ENCODE measurements around the gene C6orf47. TPM values are rescaled to one million over a fixed set of nuclear protein-coding genes. Genes with fewer than 3 reads are reported as not detected.

C6orf47 gene
- total and polyA plus RNA-seq, 9 donors, result 13.7 to 18.9 (median 14.8) TPM

DNA sequence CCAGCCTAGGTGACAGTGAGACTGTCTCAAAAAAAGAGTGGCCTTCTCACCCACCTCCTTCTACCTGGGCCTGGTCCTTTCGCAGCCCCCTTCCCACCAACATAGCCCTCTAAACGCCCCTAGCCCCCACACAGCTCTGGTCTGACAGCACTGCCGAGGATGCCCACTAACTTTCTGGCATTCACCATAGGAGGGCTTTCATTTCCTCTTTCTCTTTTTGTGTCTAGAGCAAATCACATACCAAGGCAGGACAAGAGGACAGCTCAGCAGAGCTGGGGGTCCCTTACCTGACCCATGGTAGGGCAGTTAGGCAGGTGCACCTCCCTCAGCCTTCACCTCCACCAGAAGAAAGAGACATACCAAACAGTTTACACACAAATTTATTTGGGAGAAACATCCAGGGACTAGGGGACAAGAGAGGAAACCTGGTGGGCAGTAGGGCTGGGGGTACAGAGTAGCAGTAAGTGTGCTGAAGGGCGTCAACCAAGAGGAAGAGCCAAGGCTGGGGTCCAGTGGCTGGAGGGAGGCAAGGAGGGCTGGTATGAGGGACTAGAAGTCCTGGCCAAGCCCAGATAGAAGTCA, 15.8 kb upstream of the C6orf47 start:
- Histone ChIP-seq H3K9me3 (replicated peaks; ENCODE audit: control insufficient read depth, low read depth, low read length) (no peaks in the 10 kb centered on the region), H3K27me3 (ENCODE audit: control insufficient read depth, insufficient read depth, low read length) (peaks cover 5% of the 10 kb centered on the region), H3K4me1 (ENCODE audit: control insufficient read depth, insufficient read depth, low read length) (peaks cover 11% of the 10 kb centered on the region), H3K36me3 (ENCODE audit: control insufficient read depth, insufficient read depth, low read length) (peaks cover 26% of the 10 kb centered on the region), H3K27ac (ENCODE audit: low read length) (no peak overlapping the region), H3K4me3 (ENCODE audit: low read length) (no peak overlapping the region)
- WGBS (ENCODE audit: insufficient coverage), result 74% methylated on average over 4 of the region's 4 CpGs
- no peak for DNase-seq

GRCh38 chr6:31669676-31670075, 9.1 kb upstream of the C6orf47 start, which contains the start of gene LY6G5B:
Gene LY6G5B, plus strand, starts transcription at chr6:31669976. Its CDS starts 975 bp downstream, at chr6:31670951.
- WGBS (ENCODE audit: insufficient coverage), result 60% methylated on average over 1 of the region's 8 CpGs
- H3K36me3 ChIP-seq (ENCODE audit: control insufficient read depth, insufficient read depth, low read length), result peaks cover 73% of the 10 kb centered on the region
- no peak within 1 kb of the TSS for H3K4me3 ChIP-seq (ENCODE audit: low read length)
- H3K9me3 ChIP-seq (replicated peaks; ENCODE audit: control insufficient read depth, low read depth, low read length), result no peaks in the 10 kb centered on the region
- peaks cover 8% of the 10 kb centered on the region for H3K4me1 ChIP-seq (ENCODE audit: control insufficient read depth, insufficient read depth, low read length)
- H3K27me3 ChIP-seq (ENCODE audit: control insufficient read depth, insufficient read depth, low read length), result no peaks in the 10 kb centered on the region
- no peak within 1 kb of the TSS for H3K27ac ChIP-seq (ENCODE audit: low read length)
- DNase-seq, result no peak

- Histone ChIP-seq H3K4me1 (ENCODE audit: control insufficient read depth, insufficient read depth, low read length) (peaks cover 22% of the 10 kb centered on the region), H3K27me3 (ENCODE audit: control insufficient read depth, insufficient read depth, low read length) (no peaks in the 10 kb centered on the region), H3K27ac (ENCODE audit: low read length) (peak overlapping the region; percentile 60), H3K36me3 (ENCODE audit: control insufficient read depth, insufficient read depth, low read length) (peaks cover 73% of the 10 kb centered on the region), H3K9me3 (replicated peaks; ENCODE audit: control insufficient read depth, low read depth, low read length) (no peaks in the 10 kb centered on the region), H3K4me3 (ENCODE audit: low read length) (peak overlapping the region; percentile 70)
- 5% methylated on average over 14 of the region's 15 CpGs for WGBS (ENCODE audit: insufficient coverage)
- DNase-seq, result no peak
Observed at GRCh38 chr6:31666337-31666965, 5.9 kb upstream of the C6orf47 start.

DNA sequence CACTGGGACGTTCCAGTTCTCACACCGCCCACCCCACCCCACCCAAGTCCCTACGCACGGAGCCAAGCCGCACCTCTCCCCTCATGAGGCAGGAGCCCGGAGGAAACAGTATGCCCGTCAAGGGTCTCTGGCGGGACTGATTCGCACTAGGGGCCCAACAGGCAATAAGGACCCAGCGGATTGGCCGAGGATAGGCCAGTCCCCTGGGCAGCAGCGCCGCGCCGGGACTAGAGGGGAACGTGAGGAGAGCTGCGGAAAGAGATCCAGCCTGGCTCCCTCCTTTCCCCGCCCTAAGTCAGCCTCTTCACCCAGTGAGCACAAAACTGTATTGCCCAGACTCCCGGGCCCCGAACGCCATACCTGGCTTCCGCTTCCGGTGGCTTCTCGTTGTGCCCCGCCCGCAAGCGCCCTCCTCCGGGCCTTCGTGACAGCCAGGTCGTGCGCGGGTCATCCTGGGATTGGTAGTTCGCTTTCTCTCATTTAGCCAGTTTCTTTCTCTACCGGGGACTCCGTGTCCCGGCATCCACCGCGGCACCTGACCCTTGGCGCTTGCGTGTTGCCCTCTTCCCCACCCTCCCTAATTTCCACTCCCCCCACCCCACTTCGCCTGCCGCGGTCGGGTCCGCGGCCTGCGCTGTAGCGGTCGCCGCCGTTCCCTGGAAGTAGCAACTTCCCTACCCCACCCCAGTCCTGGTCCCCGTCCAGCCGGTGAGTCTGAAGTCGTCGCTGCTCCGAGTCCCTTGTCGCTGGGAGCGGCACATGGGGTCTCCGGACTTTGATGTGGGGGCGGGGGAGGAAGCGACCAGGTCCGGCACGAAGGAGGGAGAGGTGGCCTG, 5.1 kb upstream of the C6orf47 start, which contains the start of gene CSNK2B:
Gene CSNK2B, plus strand, starts transcription at position 580 of the 836 bp plus-strand sequence. CDS start 752 bp downstream, outside the sequence.
- H3K27ac ChIP-seq (ENCODE audit: low read length), result peak within 1 kb of the TSS; percentile 100
- H3K4me1 ChIP-seq (ENCODE audit: control insufficient read depth, insufficient read depth, low read length), result peaks cover 26% of the 10 kb centered on the region
- DNase-seq, result peak; percentile 100
- H3K27me3 ChIP-seq (ENCODE audit: control insufficient read depth, insufficient read depth, low read length), result no peaks in the 10 kb centered on the region
- H3K9me3 ChIP-seq (replicated peaks; ENCODE audit: control insufficient read depth, low read depth, low read length), result no peaks in the 10 kb centered on the region
- WGBS (ENCODE audit: insufficient coverage), result 0% methylated on average over 41 of the region's 63 CpGs
- H3K36me3 ChIP-seq (ENCODE audit: control insufficient read depth, insufficient read depth, low read length), result peaks cover 66% of the 10 kb centered on the region
- H3K4me3 ChIP-seq (ENCODE audit: low read length), result peak within 1 kb of the TSS; percentile 70

DNA sequence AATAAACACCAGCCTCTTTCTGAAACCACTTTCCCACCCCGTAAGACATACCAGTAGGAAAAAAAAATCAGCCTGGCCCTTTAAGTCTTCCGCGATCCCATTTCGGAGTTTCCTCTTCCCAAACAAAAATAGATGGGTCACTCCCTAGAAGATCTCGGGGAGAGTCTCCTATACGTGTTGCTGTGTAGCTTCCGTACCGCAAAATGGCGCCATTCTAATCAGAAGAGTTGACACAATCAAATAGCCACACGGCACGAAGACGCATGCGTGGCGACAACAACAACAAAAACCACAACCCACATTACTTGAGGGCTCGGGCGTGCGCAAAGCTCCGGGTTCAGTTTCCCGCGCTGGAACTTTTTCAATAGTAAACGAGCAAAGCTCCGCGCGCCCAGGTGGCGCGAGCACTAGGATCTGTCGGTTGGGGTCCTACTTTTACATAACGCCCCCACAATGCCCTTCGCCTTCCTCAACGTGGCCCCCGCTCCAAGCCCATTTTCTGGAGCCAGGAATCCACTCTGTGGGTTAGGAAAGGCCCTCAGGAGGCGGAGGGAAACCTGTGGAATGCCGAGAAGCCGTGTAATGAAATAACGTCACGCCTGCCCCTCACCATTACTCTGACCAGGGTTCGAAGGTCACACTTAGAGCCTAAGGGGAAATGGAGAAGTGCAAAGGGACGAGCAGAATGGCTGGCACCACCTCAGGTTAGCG, 4.4 kb upstream of the C6orf47 start, which contains the start of gene GPANK1:
Gene GPANK1, minus strand, starts transcription at position 208 of the 711 bp plus-strand sequence. CDS start 519 bp downstream, outside the sequence.
- DNase-seq, result peak; percentile 99
- Histone ChIP-seq H3K27me3 (ENCODE audit: control insufficient read depth, insufficient read depth, low read length) (no peaks in the 10 kb centered on the region), H3K36me3 (ENCODE audit: control insufficient read depth, insufficient read depth, low read length) (peaks cover 58% of the 10 kb centered on the region), H3K4me3 (ENCODE audit: low read length) (peak within 1 kb of the TSS; percentile 70), H3K27ac (ENCODE audit: low read length) (peak within 1 kb of the TSS; percentile 100), H3K9me3 (replicated peaks; ENCODE audit: control insufficient read depth, low read depth, low read length) (no peaks in the 10 kb centered on the region), H3K4me1 (ENCODE audit: control insufficient read depth, insufficient read depth, low read length) (peaks cover 29% of the 10 kb centered on the region)
- WGBS (ENCODE audit: insufficient coverage), result 0% methylated on average over 27 of the region's 39 CpGs

- 15% methylated on average over 13 of the region's 17 CpGs for WGBS (ENCODE audit: insufficient coverage)
- no peaks in the 10 kb centered on the region for H3K9me3 ChIP-seq (replicated peaks; ENCODE audit: control insufficient read depth, low read depth, low read length)
- H3K27me3 ChIP-seq (ENCODE audit: control insufficient read depth, insufficient read depth, low read length), result no peaks in the 10 kb centered on the region
- peak overlapping the region; percentile 70 for H3K4me3 ChIP-seq (ENCODE audit: low read length)
- peak; percentile 76 for DNase-seq
- H3K27ac ChIP-seq (ENCODE audit: low read length), result peak overlapping the region; percentile 100
- peaks cover 51% of the 10 kb centered on the region for H3K36me3 ChIP-seq (ENCODE audit: control insufficient read depth, insufficient read depth, low read length)
- H3K4me1 ChIP-seq (ENCODE audit: control insufficient read depth, insufficient read depth, low read length), result peaks cover 36% of the 10 kb centered on the region
Observed at GRCh38 chr6:31663961-31664789, 3.6 kb upstream of the C6orf47 start.

DNA sequence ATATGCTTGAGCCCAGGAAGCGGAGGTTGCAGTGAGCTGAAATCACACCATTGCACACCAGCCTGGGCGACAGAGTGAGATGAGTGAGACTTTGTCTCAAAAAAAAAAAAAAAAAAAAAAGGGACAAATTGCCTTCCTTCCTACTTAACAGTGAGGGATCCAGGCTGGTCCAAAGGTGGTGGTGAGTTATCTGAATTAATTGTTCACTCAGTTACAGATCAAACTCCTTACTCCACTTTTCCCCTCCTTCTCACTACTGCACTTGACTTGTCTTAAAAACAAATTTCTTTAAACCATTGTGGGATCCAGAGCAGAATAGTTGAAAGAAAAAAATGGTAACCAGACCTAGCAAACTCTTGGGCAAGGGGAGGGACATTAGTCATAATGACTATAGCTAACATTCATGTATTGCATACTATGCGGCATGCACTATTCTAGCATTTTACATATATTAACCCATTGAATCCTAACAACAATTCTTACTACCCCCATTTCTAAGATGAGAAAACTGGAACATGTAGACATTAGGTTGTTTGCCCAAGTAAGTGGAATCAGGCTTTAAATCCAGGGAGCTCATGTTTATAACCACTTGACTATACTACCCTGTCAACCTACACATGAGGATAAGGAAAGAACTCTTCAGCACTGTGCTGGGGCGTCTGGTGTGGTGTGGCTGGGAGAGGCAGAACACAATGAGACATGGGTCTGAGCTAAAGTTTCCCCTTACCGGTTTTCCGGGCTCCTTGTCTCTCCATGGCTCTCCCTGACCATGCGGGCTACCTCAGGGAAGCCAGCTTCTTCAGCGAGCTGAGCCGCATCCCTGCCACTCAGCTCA, 2.8 kb upstream of the C6orf47 start:
- Histone ChIP-seq H3K27ac (ENCODE audit: low read length) (peak overlapping the region; percentile 100), H3K4me1 (ENCODE audit: control insufficient read depth, insufficient read depth, low read length) (peaks cover 44% of the 10 kb centered on the region), H3K4me3 (ENCODE audit: low read length) (peak overlapping the region; percentile 70), H3K27me3 (ENCODE audit: control insufficient read depth, insufficient read depth, low read length) (no peaks in the 10 kb centered on the region), H3K36me3 (ENCODE audit: control insufficient read depth, insufficient read depth, low read length) (peaks cover 44% of the 10 kb centered on the region), H3K9me3 (replicated peaks; ENCODE audit: control insufficient read depth, low read depth, low read length) (no peaks in the 10 kb centered on the region)
- DNase-seq, result no peak
- WGBS (ENCODE audit: insufficient coverage), result 61% methylated on average over 6 of the region's 9 CpGs

DNA sequence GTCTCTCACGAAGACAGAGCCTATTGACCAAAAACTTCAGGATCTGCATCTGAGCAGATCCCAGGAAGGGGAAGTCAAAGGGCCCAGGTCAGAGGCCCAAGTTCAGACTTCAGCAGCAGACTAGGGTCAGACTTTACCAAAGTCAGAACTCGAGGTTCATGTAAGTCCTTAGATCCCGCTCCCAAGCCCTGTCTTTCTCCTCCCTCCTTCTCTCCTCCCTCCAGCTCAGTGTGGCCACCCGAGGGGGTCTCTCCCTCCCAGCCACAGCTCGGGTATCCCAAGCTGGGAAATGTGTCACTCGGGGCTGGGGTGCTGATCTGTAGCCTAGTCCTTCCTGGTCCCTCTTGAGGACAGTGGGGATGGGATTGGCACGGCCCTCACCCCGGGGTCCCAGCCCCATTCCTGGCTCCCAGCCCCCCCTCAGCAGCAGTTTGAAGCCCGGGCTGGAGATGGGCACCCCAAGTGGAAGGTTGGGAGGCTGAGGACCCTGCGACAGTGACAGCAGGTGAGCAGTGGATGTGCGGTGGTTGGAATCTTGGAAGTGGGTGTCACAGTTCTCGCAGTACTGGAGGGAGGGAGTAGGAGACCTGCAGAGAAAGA, 1.6 kb upstream of the C6orf47 start:
- WGBS (ENCODE audit: insufficient coverage), result 85% methylated on average over 6 of the region's 12 CpGs

More for the DNA sequence above, 1.6 kb upstream of the C6orf47 start:
- Histone ChIP-seq H3K27me3 (ENCODE audit: control insufficient read depth, insufficient read depth, low read length) (no peaks in the 10 kb centered on the region), H3K9me3 (replicated peaks; ENCODE audit: control insufficient read depth, low read depth, low read length) (no peaks in the 10 kb centered on the region), H3K4me3 (ENCODE audit: low read length) (no peak overlapping the region), H3K27ac (ENCODE audit: low read length) (no peak overlapping the region), H3K36me3 (ENCODE audit: control insufficient read depth, insufficient read depth, low read length) (peaks cover 43% of the 10 kb centered on the region), H3K4me1 (ENCODE audit: control insufficient read depth, insufficient read depth, low read length) (peaks cover 47% of the 10 kb centered on the region)
- no peak for DNase-seq
